ENCODE data around the gene DCST2. TPM values are rescaled to one million over a fixed set of nuclear protein-coding genes. Genes with fewer than 3 reads are reported as not detected.

DCST2 gene
- total RNA-seq: 0.16 and 0.23 TPM in 2 replicates

GRCh38 chr1:155033524-155033923 lies at the start of gene DCST2, which contains the start of gene DCST1:
Gene DCST2 (minus strand): TSS chr1:155033781. CDS start chr1:155033701, 80 bp downstream.
Gene DCST1 (plus strand): TSS chr1:155033824. CDS start chr1:155034037, 213 bp downstream.
- intact Hi-C loops (cut with micrococcal nuclease): no loop called here

- intact Hi-C loops (cut with micrococcal nuclease): no loop called here
Measured at GRCh38 chr1:155083052-155083541, 49.5 kb upstream of the DCST2 start.

GRCh38 chr1:155082301-155083051 lies 48.9 kb upstream of the DCST2 start:
- intact Hi-C loops (cut with micrococcal nuclease): no loop called here

GRCh38 chr1:155081472-155082300 lies 48.1 kb upstream of the DCST2 start:
- intact Hi-C loops (cut with micrococcal nuclease): no loop called here

- intact Hi-C loops (cut with micrococcal nuclease): no loop called here
Measured at GRCh38 chr1:155080312-155081228, 47.0 kb upstream of the DCST2 start.

- intact Hi-C loops (cut with micrococcal nuclease): no loop called here
Measured at GRCh38 chr1:155079487-155080311, 46.1 kb upstream of the DCST2 start.

GRCh38 chr1:155079210-155079486 lies 45.6 kb upstream of the DCST2 start:
- intact Hi-C loops (cut with micrococcal nuclease): no loop called here

- intact Hi-C loops (cut with micrococcal nuclease): no loop called here
Measured at GRCh38 chr1:155078469-155079209, 45.1 kb upstream of the DCST2 start, which contains the start of gene EFNA3. Gene EFNA3 (plus strand): TSS chr1:155078837. CDS start chr1:155078942, 105 bp downstream.

- intact Hi-C loops (cut with micrococcal nuclease): no loop called here
Measured at GRCh38 chr1:155077758-155078445, 44.3 kb upstream of the DCST2 start.

GRCh38 chr1:155077346-155077745 lies 43.8 kb upstream of the DCST2 start:
- intact Hi-C loops (cut with micrococcal nuclease): no loop called here

- intact Hi-C loops (cut with micrococcal nuclease): no loop called here
Measured at GRCh38 chr1:155076371-155076770, 42.8 kb upstream of the DCST2 start.

GRCh38 chr1:155075535-155075934 lies 42.0 kb upstream of the DCST2 start:
- intact Hi-C loops (cut with micrococcal nuclease): no loop called here

- intact Hi-C loops (cut with micrococcal nuclease): no loop called here
Measured at GRCh38 chr1:155073377-155074242, 40.0 kb upstream of the DCST2 start.

GRCh38 chr1:155072531-155073289 lies 39.1 kb upstream of the DCST2 start:
- intact Hi-C loops (cut with micrococcal nuclease): no loop called here

- intact Hi-C loops (cut with micrococcal nuclease): no loop called here
Measured at GRCh38 chr1:155071701-155072100, 38.1 kb upstream of the DCST2 start.

- intact Hi-C loops (cut with micrococcal nuclease): no loop called here
Measured at GRCh38 chr1:155070721-155071569, 37.4 kb upstream of the DCST2 start.
